Hematopoietic multipotent progenitor cell treated with erythropoietin and hydrocortisone succinate and interleukin-3 and kit ligand, for 4 days (in vitro differentiated cells): ENCODE measurements around the gene TMEM231.
A peak's percentile ranks its signal among the peaks of the same experiment; 100 is the strongest.
"Not testable (repeated sequence)": the region's sequence is repeated elsewhere in the genome, so short reads cannot be mapped to it uniquely, and the experiment has no call there.

ENCODE experiments used
- DNase-seq: peaks from one replicate; pipeline ENCODE4 v3.0.0-alpha.2; 2015

The TMEM231 gene

DNA sequence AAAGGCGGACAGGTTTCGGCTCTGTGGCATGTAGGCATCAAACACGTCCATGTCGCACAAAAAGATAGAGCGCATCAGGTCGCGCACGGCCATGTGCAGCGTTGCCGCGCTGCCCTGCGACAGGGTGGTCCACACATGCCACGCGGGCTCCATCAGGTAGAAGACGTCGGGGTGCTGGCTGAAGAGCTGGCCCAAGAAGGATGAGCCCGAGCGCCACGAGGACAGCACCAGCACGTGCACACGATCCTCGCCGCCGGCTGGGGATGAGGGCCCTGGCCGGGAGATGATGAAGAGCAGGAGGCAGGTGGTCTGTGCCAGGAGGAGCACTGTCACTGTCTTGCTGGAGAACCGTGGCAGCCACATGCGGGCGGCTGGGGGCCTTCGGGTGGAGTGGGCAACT, 26.1 kb downstream of the TMEM231 start:
- DNase-seq, result no peak

DNA sequence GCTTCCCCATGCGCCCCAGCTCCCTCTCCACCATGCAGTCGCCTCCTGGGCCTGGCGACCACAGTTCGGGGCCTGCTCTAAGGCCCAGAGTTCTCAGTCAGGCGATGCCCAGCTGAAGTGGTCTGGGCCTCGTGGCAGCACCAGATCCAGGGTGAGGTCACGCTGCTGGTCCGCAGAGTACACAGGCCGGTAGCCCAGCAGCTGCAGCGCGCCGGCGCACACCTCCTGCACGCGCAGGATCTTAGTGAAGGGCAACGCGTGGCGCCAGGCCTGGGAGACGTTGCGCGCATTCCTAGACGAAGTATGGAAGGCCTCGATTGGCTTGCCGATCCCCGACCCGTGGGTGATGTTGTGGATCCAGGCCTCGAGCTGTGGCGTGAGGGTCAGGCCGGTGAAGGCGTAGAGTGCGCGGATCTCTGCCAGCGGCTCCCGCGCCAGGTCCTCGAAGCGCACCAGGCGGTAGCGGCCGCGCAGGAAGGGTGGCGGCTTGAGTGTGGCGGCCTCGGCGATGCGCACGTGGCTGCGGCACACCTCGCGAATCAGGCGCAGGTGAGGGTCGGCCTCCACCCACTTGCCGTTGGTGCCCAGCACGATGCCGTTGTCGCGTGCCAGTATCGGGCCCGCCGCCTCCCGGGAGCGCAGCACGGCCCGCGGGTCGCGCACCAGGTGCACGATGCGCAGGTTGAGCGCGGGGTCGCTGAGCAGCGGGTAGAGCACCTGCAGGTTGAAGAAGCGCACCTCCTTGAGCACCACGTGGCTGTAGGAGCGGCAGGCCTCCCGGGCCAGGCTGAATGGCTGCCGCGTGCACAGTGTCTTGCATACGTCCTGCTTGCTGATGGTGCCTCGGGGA, 26.8 kb downstream of the TMEM231 start:
- no peak for DNase-seq

DNA sequence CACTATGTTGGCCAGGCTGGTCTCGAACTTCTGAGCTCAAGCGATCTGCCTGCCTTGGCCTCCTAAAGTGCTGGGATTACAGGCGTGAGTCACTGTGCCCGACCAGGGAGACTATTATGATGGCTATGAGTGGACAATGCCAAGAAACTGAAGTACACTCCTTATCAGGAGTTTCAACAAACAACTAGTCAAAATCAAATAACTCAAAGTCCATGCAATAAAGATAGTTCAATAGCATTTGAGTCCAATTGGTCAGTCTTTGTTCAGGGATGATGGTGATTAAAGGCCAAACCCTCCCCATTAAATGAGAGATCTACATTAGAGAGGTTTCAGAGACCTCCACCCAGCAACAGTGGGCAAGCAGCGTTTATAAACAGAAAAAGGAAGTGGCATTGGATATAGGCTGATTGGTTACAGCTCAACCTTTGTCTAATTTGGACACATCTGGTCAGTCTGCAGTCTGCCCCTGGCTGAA, 28.2 kb downstream of the TMEM231 start:
- no peak for DNase-seq

DNA sequence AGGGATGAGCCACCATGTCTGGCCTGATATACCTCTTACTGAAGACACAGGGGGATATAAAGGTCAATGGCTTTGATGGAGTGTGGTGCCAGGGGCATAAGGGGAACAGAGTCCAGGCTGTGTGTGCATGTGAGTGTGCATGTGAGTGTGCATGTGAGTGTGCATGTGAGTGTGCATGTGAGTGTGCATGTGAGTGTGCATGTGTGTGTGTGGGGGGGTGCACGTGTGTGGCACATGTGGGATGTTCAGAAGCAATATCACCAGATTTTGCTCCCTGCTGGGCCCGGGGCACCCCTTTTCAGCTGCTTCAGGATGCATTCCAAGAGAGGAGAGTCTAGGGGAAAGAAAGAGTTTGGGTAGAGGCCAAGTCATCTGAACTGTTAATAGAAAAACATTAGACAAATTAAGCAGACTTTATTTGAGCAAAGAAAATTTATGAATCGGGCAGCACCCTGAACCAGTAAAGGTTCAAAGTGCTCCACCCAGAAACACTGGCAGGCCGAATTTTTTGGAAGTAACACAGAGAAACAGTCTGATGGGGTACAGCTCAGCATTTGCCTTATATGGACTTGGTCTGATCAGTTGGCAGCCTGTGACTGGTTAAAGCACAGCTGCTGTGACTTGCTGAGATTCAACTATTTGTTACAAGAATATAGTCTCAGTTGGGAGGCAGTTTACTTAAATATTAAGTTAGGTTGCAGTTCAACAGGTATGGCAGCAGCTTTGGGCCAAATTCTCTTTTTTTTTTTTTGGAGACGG, 29.8 kb downstream of the TMEM231 start:
- no peak for DNase-seq

DNA sequence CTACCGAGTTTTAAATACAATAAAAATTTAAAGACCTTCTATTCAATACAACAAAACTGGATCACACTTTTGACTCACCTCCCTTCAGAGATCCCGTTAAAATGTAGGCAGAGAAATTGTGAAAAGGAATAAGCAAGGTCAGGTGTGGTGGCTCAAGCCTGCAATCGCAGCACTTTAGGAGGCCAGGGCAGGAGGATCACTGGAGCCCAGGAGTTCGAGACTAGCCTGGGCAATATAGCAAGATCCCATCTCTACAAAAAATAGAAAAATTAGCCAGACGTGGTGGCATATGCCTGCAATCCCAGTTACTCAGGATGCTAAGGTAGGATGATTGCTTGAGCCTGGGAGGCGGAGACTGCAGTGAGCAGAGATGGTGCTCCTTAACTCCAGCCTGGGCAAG, 36.9 kb downstream of the TMEM231 start:
- DNase-seq, result no peak

DNA sequence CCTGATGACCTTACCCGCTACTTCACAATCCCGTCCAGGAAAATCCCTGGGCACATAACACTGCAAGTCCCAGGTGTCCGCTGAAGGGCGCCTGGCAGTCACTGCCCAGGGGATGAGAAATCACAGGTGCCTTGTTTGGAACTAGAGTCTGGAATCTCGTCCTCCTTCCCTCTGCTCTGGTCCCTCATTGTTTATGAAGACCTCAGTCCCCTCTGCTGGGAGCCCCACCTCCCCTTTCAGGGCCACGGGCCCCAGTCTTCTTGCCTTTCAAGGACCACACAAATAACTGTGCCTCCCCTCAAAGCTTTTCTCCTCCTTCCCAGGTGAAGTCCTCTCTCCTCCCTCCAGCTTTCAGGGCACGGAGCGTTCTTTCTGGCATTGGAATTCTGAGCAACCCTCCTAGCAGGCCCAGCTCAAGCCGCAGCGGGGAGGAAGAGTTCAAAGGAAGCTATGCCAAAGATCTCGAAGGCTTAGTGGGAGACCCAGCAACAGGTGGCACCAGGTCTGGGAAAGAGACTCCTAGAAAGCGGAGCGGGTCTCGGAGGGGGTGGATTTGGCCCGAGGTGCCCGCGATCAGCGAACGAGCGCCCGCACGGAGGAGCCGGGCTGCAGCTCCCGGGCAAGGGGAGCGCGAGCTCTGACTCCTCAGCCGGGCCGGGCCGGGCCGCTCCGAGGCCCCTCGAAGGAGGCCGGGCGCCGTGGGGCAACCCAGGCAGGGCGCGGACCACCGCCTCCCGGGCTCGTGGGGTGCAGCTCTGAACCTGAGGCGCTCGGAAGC, 39.7 kb downstream of the TMEM231 start:
- peak; percentile 36 for DNase-seq

DNA sequence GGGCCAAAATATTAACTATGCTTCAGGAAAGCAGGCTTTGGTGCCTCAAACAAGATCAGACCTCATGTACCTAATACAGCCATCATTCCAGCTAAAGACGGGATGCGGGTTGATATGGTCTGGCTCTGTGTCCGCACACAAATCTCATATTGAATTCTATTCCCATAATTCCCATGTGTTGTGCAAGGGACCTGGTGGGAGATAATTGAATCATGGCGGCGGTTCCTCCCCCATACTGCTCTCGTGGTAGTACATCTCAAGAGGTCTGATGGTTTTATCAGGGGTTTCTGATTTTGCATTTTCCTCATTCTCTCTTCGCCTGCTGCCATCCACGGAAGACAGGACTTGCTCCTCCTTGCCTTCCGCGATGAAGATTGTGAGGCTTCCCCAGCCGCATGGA, 41.8 kb downstream of the TMEM231 start:
- no peak for DNase-seq

DNA sequence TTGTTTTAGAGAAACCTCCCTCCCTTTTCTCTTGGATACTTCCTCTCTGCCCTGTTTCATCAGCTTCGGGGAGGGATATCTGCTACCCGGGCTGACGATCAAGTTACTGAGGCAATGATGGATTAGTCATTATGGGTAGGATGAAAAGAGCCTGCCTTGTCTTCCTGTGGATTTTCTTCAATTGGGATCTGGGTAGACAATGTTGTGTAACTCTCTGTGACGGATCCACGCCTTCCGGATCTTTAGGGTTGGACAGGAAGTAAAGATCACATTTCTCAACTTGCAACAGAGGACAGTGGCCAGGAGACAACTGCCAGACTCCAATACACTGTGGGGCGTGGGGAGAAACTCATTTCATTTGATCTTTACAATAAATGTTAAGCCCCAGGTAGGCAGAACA, 49.5 kb downstream of the TMEM231 start:
- peak; percentile 16 for DNase-seq

DNA sequence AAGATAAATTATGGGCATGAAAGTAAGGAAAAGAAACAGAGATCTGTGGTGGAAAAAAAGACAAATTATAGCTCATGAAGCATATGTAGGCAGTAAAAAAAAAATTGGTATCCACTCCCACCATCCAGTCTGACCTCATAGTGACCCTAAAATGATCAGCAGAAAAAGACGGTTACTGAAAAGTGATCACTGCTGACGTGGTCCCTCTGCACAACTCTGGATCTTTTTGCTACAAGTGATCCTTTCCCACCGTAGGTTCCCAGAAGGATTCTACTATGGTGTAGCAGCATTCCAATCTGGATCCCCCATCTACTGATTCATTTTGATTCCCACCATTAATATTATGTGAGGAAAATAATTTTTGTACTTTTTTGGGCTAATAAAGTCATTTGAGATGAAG, 49.9 kb downstream of the TMEM231 start:
- DNase-seq, result no peak

DNA sequence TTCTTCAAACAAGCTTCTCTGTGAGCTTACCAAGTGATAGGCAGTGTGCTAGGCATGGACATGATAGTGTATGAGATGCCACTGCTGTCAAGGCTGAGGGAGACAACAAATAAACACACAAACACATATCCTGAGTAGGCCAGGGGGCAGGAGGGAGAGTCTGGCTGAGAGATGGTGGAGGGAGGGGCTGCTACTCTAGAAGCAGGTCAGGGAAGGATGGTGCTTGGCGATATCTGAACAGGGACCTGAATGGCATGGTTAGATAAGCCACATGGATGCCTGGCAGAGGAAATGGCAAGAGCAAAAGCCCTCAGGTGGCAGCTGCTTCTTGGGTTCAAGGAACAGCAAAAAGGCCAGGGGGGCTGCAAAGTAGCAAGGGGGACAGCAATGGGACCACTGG, 52.3 kb downstream of the TMEM231 start:
- peak; percentile 78 for DNase-seq

DNA sequence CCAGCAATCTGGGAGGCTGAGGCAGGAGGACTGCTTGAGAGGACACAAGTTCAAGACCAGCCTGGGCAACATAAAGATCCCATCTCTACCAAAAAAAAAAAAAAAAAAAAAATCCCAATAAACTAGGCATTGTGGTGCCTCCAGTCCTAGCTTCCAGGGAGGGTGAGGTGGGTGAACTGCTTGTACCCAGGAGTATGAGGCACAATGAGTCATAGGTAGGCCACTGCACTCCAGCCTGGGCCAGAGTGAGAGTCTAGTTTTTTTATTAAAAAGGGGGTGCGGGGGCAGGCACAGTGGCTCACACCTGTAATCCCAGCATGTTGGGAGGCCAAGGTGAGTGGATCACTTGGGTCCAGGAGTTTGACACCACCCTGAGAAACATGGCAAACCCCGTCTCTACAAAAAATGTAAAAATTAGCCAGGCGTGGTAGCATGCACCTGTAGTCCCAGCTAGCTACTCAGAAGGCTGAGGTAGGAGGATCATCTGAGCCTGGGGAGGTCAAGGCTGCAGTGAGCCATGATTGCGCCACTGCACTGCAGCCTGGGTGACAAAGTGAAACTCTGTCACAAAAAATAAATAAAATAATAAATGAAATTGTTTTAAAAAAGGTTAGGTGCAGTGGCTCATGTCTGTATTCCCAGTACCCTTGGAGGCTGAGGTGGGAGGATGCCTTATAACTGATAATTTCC, 53.0 kb downstream of the TMEM231 start:
- no peak for DNase-seq

DNA sequence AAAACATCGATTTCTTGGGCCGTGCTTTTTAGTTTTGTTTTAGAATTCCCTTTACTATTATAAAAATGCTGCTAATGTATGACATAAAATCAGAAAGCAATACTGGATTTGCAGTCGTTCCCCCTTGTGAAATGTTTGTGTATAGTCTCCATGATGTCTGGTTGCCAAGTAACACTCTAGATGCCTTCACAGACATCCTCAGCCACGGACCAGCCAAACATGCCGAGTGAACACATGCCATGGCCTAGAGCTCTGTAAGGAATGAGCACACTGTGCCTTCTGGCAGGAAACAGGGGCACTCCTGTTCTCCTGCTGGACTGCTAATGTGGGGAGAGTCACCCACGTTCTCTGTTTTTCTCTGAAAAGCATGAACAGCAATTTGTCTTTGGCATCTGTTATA, 54.2 kb downstream of the TMEM231 start:
- DNase-seq, result not testable (repeated sequence)

DNA sequence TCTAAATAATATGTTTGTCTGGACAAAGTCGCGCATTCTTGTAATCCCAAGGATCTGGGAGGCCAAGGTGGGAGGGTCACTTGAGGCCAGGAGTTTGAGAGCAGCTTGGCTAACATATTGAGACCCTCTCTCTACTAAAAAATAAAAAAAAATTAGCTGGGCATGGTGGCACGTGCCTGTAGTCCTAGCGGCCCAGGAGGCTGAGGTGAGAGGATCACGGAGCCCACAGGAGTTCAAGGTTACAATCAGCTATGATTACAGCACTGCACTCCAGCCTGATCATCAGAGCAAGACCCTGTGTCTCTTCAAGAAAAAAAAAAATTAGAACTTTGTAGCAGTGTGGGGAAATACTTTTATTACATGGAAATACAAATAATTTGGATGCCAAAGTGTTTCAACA, 54.7 kb downstream of the TMEM231 start:
- no peak for DNase-seq

DNA sequence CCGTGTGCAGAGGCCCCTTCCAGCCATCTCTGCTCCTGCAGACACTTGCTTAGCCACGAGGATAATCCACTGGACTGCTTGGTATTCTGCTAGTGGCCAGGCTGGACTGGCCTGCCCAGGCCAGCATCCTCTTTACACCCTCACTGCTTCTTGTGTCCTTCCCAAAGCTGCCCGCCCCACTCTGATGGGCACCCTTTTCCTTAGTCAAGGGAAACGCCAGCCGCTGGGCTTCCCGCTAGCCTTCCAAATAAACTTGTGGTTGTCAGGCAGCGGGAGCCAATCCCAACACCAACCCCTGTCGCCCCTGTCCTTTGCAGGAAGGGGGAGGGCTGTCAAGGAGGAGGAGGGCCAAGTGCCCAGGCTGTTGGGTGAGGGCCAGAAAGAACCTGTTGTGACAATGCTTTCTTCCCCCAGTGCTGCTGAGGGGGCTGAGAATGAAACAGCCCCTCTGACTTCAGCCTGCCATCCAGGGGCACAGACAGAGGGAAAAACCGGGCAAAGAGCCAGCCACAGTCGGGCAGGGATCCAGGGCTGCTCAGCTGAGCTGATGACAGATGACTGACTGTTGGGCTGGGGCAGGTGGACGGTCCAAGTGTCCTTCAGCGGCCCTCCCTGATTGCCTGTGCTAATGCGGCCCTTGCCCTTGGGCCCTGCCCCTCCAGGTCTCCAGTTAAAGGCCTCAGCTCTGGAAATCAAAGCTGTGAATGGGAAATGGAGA, 57.3 kb downstream of the TMEM231 start:
- peak; percentile 20 for DNase-seq

DNA sequence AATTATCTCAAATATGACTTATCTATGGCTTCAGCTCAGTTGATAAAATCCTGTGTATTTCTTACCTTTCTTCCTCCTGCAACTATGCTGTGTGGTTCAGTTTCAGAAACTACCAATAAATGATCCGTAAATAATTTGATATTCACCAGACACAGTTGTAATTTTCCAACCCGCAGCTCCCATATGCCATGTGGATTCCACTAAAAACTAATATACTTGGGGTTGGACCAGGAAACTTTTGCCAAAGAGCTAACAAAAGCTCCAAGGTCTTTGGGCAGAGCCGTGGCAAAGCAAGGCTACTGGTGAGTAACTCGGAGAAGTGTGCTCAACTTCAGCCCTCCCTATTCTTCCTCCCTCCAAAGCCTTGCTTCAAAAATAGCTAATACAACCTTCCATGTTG, 58.5 kb downstream of the TMEM231 start:
- no peak for DNase-seq

DNA sequence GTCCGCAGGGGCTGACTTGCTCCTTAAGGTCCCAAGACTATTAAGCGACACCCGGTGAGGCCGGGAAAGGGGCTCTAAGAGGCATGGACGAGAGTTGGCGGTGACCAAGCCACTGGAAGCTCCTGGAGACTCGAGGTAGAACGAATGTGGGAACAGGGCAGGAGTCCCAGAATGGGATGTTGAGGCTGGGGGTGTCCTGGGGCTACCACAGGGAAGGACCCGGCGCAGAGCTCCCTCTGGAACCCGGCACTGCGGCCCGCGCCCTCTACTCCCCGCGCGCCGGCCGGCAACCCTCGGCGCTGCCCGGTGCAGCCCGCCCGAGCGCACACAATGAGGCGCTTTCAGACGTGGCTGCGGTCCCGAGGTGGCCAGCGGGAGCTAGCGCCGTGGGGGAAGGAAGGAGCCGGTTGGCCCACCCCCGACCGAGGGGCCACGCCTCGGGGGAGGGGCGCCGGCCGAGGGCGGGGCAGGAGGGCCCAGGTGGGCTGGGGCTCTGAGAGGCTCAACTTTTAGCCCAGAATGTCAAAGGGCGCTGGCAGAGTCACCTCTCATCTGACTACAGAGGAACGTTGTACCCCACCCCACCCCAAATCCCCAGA, 60.9 kb downstream of the TMEM231 start, which contains the start of gene CHST6:
Gene CHST6, minus strand, starts transcription at position 366 of the 599 bp plus-strand sequence. CDS start 15,613 bp downstream, outside the sequence.
- peak; percentile 62 for DNase-seq

DNA sequence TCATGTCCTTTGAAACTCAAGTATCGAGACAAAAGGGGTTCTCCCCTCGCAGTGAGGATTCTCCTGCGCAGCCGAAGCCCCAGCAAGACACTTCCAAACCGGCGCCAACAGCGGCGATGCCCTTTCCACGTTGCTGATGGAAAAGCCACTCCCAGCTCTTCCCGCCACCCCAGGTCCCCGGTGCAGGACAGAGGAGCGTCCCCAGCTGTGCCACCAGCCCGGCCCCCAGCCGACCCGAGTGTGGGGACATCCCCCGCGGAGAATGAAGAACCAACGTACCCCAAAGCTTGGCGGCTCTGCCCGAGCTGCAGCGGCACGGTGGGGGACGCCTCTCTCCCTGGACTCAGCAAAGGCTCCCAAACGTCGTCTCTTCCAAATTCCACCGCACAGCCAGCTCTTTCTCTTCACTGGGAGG, 61.4 kb downstream of the TMEM231 start:
- no peak for DNase-seq

DNA sequence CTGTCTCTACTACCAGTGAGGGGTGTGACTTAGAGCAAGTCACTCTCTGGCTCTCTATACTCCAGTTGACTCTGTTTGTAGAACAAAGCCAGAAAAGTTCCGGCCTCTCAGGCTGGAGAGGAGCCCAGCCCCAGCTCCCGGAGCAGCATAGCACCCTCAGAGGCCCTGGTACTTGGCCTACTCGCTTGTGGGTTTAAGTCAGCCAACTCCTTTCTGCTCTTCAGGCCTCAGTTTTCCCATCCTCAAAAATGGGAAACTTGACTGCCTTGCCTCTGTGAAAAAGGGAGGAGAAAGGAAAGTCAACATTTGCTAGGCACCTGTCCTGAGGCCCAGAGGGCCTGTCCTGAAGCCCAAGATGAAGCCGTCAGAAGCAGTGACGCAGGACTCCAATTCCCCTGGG, 61.9 kb downstream of the TMEM231 start:
- DNase-seq, result no peak

DNA sequence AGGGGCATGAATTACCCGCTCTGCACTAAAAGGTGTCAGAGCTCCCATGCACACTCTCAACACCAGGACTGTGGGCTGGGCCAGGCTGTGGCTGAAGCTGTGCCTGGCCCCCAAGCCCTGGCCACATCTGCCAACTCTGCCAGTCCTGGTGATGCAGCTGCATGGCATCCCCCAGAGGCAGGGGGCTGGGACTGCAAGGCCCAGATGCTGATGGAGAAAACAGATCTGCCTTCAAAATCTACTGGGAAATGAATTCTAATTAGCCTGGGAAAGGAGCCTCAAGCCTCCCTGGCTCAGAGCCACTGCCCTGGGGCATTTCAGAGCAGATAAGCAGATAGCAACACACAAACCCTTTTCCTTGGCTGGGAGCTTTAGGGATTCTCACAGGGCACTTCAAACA, 64.2 kb downstream of the TMEM231 start:
- DNase-seq, result peak; percentile 39

DNA sequence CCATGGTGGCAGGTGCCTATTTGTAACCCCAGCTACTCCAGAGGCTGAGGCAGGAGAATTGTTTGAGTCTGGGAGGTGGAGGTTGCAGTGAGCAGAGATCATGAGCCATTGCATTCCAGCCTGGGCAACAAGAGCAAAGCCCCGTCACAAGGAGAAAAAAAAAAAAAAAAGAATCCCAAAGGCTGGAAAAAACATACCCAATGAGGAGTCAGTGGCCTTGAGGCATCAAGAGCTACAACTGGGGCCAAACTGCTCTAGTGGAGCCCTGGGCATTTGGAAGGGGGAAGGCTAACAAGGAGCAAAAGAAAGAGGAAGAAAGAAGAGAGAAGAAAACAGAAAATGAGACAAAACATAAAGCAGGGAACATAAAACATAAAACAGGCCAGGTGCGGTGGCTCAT, 67.7 kb downstream of the TMEM231 start:
- DNase-seq, result no peak
